IMR-90 (cell line): Measurements from ENCODE around the gene ZMIZ1.
A peak's percentile ranks its signal among the peaks of the same experiment; 100 is the strongest.

Experiments used
- ELK1 ChIP-seq: fragments of 150-350 bp; IDR thresholded peaks from 2 replicates; pipeline ENCODE4 v1.6.1; 2016; ENCODE audit warnings: low read depth, mild to moderate bottlenecking, low read length, moderate library complexity, borderline replicate concordance
- RAD21 ChIP-seq: IDR thresholded peaks from 2 replicates; pipeline ENCODE4 v1.6.1; 2012; ENCODE audit warnings: low read length, improper control_type of control experiment
- TF ChIP-seq, protein P1 (sequence below): conservative IDR thresholded peaks from 2 replicates; pipeline ENCODE4 v1.5.1; 2012; ENCODE audit warnings: mild to moderate bottlenecking, low read depth, low read length, improper control_type of control experiment

- TF ChIP-seq ELK1: no peak
- TF ChIP-seq, protein P1, sequence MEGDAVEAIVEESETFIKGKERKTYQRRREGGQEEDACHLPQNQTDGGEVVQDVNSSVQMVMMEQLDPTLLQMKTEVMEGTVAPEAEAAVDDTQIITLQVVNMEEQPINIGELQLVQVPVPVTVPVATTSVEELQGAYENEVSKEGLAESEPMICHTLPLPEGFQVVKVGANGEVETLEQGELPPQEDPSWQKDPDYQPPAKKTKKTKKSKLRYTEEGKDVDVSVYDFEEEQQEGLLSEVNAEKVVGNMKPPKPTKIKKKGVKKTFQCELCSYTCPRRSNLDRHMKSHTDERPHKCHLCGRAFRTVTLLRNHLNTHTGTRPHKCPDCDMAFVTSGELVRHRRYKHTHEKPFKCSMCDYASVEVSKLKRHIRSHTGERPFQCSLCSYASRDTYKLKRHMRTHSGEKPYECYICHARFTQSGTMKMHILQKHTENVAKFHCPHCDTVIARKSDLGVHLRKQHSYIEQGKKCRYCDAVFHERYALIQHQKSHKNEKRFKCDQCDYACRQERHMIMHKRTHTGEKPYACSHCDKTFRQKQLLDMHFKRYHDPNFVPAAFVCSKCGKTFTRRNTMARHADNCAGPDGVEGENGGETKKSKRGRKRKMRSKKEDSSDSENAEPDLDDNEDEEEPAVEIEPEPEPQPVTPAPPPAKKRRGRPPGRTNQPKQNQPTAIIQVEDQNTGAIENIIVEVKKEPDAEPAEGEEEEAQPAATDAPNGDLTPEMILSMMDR: no peak
- TF ChIP-seq RAD21: peak; percentile 11; the same call in 1 of the 2 replicates
Measured at GRCh38 chr10:79242620-79243152, 173.9 kb downstream of the ZMIZ1 start.
